Hepatocyte (in vitro differentiated cells): Measurements from ENCODE around the gene GSC2. TPM values are rescaled to one million over a fixed set of nuclear protein-coding genes. Genes with fewer than 3 reads are reported as not detected.

Experiments
- DNase-seq: peaks from one replicate; pipeline ENCODE4 v3.0.0-alpha.2; 2016; ENCODE audit warnings: low spot score
- H2AFZ ChIP-seq: fragments of 200-600 bp; sonication (generic); 2 replicates; pipeline ENCODE4 v1.6.0; 2016; ENCODE audit warnings: antibody characterized with exemption, mild to moderate bottlenecking
- H3K27ac ChIP-seq: fragments of 200-600 bp; sonication (generic); 2 replicates; pipeline ENCODE4 v1.5.1; 2016; ENCODE audit warnings: mild to moderate bottlenecking
- H3K27me3 ChIP-seq: fragments of 200-600 bp; sonication (generic); 2 replicates; pipeline ENCODE4 v1.6.1; 2016
- H3K36me3 ChIP-seq: fragments of 200-600 bp; sonication (generic); replicated peaks from 2 replicates; pipeline ENCODE4 v1.5.1; 2016; ENCODE audit warnings: low read depth; ENCODE audit not compliant: insufficient read depth
- H3K4me1 ChIP-seq: fragments of 200-600 bp; sonication (generic); 2 replicates; pipeline ENCODE4 v1.5.1; 2016; ENCODE audit warnings: mild to moderate bottlenecking, moderate library complexity; ENCODE audit not compliant: insufficient read depth
- H3K4me2 ChIP-seq: fragments of 200-600 bp; sonication (generic); 2 replicates; pipeline ENCODE4 v1.6.0; 2016
- H3K4me3 ChIP-seq: fragments of 200-600 bp; sonication (generic); 2 replicates; pipeline ENCODE4 v1.5.1; 2016; ENCODE audit warnings: mild to moderate bottlenecking
- H3K79me2 ChIP-seq: fragments of 200-600 bp; sonication (generic); 2 replicates; pipeline ENCODE4 v1.6.0; 2017; ENCODE audit warnings: mild to moderate bottlenecking
- H3K9me2 ChIP-seq: fragments of 200-600 bp; sonication (generic); replicated peaks from 2 replicates; pipeline ENCODE4 v1.6.0; 2017; ENCODE audit warnings: mild to moderate bottlenecking; ENCODE audit not compliant: insufficient read depth
- H3K9me3 ChIP-seq: fragments of 200-600 bp; sonication (generic); 2 replicates; pipeline ENCODE4 v1.5.1; 2016; ENCODE audit warnings: low read depth, mild to moderate bottlenecking
- H4K20me1 ChIP-seq: fragments of 200-600 bp; sonication (generic); 2 replicates; pipeline ENCODE4 v1.6.0; 2016; ENCODE audit warnings: mild to moderate bottlenecking; ENCODE audit not compliant: insufficient read depth, poor library complexity, severe bottlenecking
- EZH2 ChIP-seq: fragments of 200-600 bp; sonication (generic); IDR thresholded peaks from 2 replicates; pipeline ENCODE4 v1.6.1; 2016; ENCODE audit warnings: antibody characterized with exemption, mild to moderate bottlenecking, borderline replicate concordance
- EZH2phosphoT487 ChIP-seq: fragments of 200-600 bp; sonication (generic); IDR thresholded peaks from one replicate; pipeline ENCODE4 v1.6.1; 2018; ENCODE audit warnings: antibody characterized with exemption, mild to moderate bottlenecking, low read depth, moderate library complexity; ENCODE audit not compliant: unreplicated experiment, severe bottlenecking
- WGBS: methylation state at CpG from one replicate; pipeline ENCODE4 v1.1.6; 2016; ENCODE audit warnings: low lambda C conversion rate; ENCODE audit errors: missing lambda C conversion rate; 5-methylcytosine and 5-hydroxymethylcytosine counted together
- polyA plus RNA-seq: library from polyadenylated mRNA; unstranded; fragments of >200 nt; fragmentation: Nextera tagmentation; extraction: Ambion mirVana; gene quantifications from 2 replicates; pipeline ENCODE4 v1.2.1, GENCODE V29; 2016
- total RNA-seq: library from RNA; depleted of rRNA; stranded (reverse); fragments of >200 nt; gene quantifications from 2 replicates; pipeline ENCODE4 v1.2.3, GENCODE V29; 2014
- TF ChIP-seq, protein P1 (sequence below): fragments of 200-600 bp; sonication (generic); IDR thresholded peaks from 2 replicates; pipeline ENCODE4 v1.5.1; 2016; ENCODE audit warnings: antibody characterized with exemption, mild to moderate bottlenecking; ENCODE audit not compliant: poor library complexity

GSC2 gene
- total and polyA plus RNA-seq, 2 experiments from 2014 or later = not detected

- Histone ChIP-seq H3K4me2 (peak overlapping the region; percentile 85), H3K4me1 (no peaks in the 10 kb centered on the region), H4K20me1 (no peaks in the 10 kb centered on the region), H3K27me3 (peaks cover 29% of the 10 kb centered on the region), H3K4me3 (peak overlapping the region; percentile 57), H3K27ac (peak overlapping the region; percentile 51), H2AFZ (peak overlapping the region; percentile 52), H3K9me2 (no peaks in the 10 kb centered on the region), H3K36me3 (no peaks in the 10 kb centered on the region), H3K79me2 (peaks cover 12% of the 10 kb centered on the region), H3K9me3 (no peaks in the 10 kb centered on the region)
- no peak for DNase-seq
- WGBS = 10% methylated on average over 17 of the region's 17 CpGs
- TF ChIP-seq EZH2phosphoT487 = no peak
Measured at GRCh38 chr22:19143967-19144400, 6.1 kb downstream of the GSC2 start.

GRCh38 chr22:19143212-19143611, 6.9 kb downstream of the GSC2 start:
- DNase-seq = no peak
- H2AFZ ChIP-seq = no peak overlapping the region
- peaks cover 12% of the 10 kb centered on the region for H3K79me2 ChIP-seq
- H3K36me3 ChIP-seq = no peaks in the 10 kb centered on the region
- no peaks in the 10 kb centered on the region for H3K9me2 ChIP-seq
- peak overlapping the region; percentile 85 for H3K4me2 ChIP-seq
- H4K20me1 ChIP-seq = no peaks in the 10 kb centered on the region
- TF ChIP-seq, protein P1, sequence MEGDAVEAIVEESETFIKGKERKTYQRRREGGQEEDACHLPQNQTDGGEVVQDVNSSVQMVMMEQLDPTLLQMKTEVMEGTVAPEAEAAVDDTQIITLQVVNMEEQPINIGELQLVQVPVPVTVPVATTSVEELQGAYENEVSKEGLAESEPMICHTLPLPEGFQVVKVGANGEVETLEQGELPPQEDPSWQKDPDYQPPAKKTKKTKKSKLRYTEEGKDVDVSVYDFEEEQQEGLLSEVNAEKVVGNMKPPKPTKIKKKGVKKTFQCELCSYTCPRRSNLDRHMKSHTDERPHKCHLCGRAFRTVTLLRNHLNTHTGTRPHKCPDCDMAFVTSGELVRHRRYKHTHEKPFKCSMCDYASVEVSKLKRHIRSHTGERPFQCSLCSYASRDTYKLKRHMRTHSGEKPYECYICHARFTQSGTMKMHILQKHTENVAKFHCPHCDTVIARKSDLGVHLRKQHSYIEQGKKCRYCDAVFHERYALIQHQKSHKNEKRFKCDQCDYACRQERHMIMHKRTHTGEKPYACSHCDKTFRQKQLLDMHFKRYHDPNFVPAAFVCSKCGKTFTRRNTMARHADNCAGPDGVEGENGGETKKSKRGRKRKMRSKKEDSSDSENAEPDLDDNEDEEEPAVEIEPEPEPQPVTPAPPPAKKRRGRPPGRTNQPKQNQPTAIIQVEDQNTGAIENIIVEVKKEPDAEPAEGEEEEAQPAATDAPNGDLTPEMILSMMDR = no peak
- no peak for TF ChIP-seq EZH2phosphoT487
- TF ChIP-seq EZH2 = no peak
- H3K4me3 ChIP-seq = no peak overlapping the region
- H3K27me3 ChIP-seq = peaks cover 22% of the 10 kb centered on the region
- H3K9me3 ChIP-seq = no peaks in the 10 kb centered on the region
- H3K4me1 ChIP-seq = no peaks in the 10 kb centered on the region
- H3K27ac ChIP-seq = no peak overlapping the region
- WGBS = 96% methylated on average over 5 of the region's 5 CpGs

- Histone ChIP-seq H3K4me3 (no peak overlapping the region), H3K79me2 (peaks cover 12% of the 10 kb centered on the region), H3K9me3 (no peaks in the 10 kb centered on the region), H3K4me1 (no peaks in the 10 kb centered on the region), H3K36me3 (no peaks in the 10 kb centered on the region), H3K27ac (no peak overlapping the region), H3K4me2 (no peak overlapping the region), H4K20me1 (no peaks in the 10 kb centered on the region), H2AFZ (no peak overlapping the region), H3K27me3 (peaks cover 13% of the 10 kb centered on the region), H3K9me2 (no peaks in the 10 kb centered on the region)
- TF ChIP-seq, protein P1 = no peak
- no peak for TF ChIP-seq EZH2phosphoT487
- no peak for TF ChIP-seq EZH2
- WGBS = 96% methylated on average over 9 of the region's 9 CpGs
- DNase-seq = peak; percentile 2
Measured at GRCh38 chr22:19142394-19142793, 7.7 kb downstream of the GSC2 start.

DNA sequence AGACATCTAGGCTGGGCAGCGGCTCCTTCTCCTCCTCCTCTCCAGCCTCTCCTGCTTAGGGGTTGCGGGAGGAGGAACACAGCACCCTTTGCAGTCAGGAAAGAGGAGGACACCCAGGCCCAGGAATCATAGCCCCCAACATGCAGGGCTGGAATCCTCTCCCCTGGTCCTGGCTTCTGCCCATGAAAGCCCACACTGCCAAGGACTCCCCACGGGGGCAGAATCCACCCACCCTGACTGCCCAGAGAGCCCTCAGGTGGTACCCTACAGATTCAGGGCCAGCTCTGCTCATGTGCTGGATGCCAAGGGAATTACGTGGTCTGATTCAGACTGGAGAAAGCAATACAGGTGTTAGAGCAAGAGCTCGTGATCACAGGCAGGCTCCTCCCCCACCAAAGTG, 10.1 kb downstream of the GSC2 start:
- Histone ChIP-seq H4K20me1 (no peaks in the 10 kb centered on the region), H3K4me1 (no peaks in the 10 kb centered on the region), H3K9me2 (no peaks in the 10 kb centered on the region), H3K36me3 (no peaks in the 10 kb centered on the region), H3K79me2 (peaks cover 12% of the 10 kb centered on the region), H3K4me3 (no peak overlapping the region), H3K4me2 (no peak overlapping the region), H3K27ac (no peak overlapping the region), H3K27me3 (no peaks in the 10 kb centered on the region), H3K9me3 (no peaks in the 10 kb centered on the region), H2AFZ (no peak overlapping the region)
- no peak for DNase-seq
- TF ChIP-seq, protein P1 = no peak
- 97% methylated on average over 5 of the region's 5 CpGs for WGBS
